DND-41 (cell line): ENCODE results near the gene TMEM207.

Experiments used
- ATAC-seq: fragments of 200-7000 bp; cut with Tn5 transposase; 3 replicates; pipeline ENCODE4 v1.9.1; 2021; ENCODE audit warnings: low read depth; ENCODE audit not compliant: insufficient read depth
- DNase-seq: peaks from one replicate; pipeline ENCODE4 v3.0.0-alpha.2; 2020
- H2AFZ ChIP-seq: 2 replicates; pipeline ENCODE4 v1.6.0; 2012; ENCODE audit warnings: low read depth, low read length
- H3K27ac ChIP-seq: 2 replicates; pipeline ENCODE4 v1.5.1; 2012; ENCODE audit warnings: low read length, inconsistent platforms
- H3K27me3 ChIP-seq: fragments of 200-600 bp; sonication (generic); 2 replicates; pipeline ENCODE4 v1.6.0; 2012; ENCODE audit warnings: low read length, mild to moderate bottlenecking, inconsistent platforms; ENCODE audit not compliant: insufficient read depth, poor library complexity
- H3K36me3 ChIP-seq: 2 replicates; pipeline ENCODE4 v1.5.1; 2012; ENCODE audit warnings: low read length, inconsistent platforms; ENCODE audit not compliant: insufficient read depth
- H3K4me1 ChIP-seq: 2 replicates; pipeline ENCODE4 v1.5.1; 2012; ENCODE audit warnings: mild to moderate bottlenecking, low read length; ENCODE audit not compliant: insufficient read depth
- H3K4me2 ChIP-seq: 2 replicates; pipeline ENCODE4 v1.6.0; 2012; ENCODE audit warnings: mild to moderate bottlenecking, moderate library complexity, low read length, inconsistent platforms; ENCODE audit not compliant: insufficient read depth
- H3K4me3 ChIP-seq, 2 experiments: fragments of 200-600 bp in 1 of 2; shearing (Covaris generic) in 1 of 2; 2 replicates each; pipeline ENCODE4 v1.5.1; 2012 to 2016; ENCODE audit warnings: inconsistent platforms in 2 of 2, low read length in 2 of 2, mild to moderate bottlenecking in 2 of 2, low read depth in 1 of 2, moderate library complexity in 1 of 2
- H3K79me2 ChIP-seq: 2 replicates; pipeline ENCODE4 v1.6.0; 2012; ENCODE audit warnings: low read length, inconsistent platforms; ENCODE audit not compliant: insufficient read depth
- H3K9ac ChIP-seq: 2 replicates; pipeline ENCODE4 v1.6.0; 2012; ENCODE audit warnings: low read depth, mild to moderate bottlenecking, inconsistent platforms, low read length, moderate library complexity
- H3K9me3 ChIP-seq: 2 replicates; pipeline ENCODE4 v1.5.1; 2012; ENCODE audit warnings: low read length, moderate library complexity, mild to moderate bottlenecking, inconsistent platforms; ENCODE audit not compliant: insufficient read depth, severe bottlenecking
- H4K20me1 ChIP-seq: 2 replicates; pipeline ENCODE4 v1.6.0; 2012; ENCODE audit warnings: low read length; ENCODE audit not compliant: insufficient read depth
- CTCF ChIP-seq: IDR thresholded peaks from 2 replicates; pipeline ENCODE4 v1.5.1; 2012; ENCODE audit warnings: borderline replicate concordance, low read length, moderate library complexity, mild to moderate bottlenecking; ENCODE audit not compliant: poor library complexity, severe bottlenecking; ENCODE audit errors: extremely low read depth
- EZH2 ChIP-seq: IDR thresholded peaks from 3 replicates; pipeline ENCODE4 v1.6.1; 2012; ENCODE audit warnings: borderline replicate concordance, low read depth, mild to moderate bottlenecking, moderate library complexity, low read length, inconsistent platforms; ENCODE audit not compliant: severe bottlenecking

TMEM207 gene

DNA sequence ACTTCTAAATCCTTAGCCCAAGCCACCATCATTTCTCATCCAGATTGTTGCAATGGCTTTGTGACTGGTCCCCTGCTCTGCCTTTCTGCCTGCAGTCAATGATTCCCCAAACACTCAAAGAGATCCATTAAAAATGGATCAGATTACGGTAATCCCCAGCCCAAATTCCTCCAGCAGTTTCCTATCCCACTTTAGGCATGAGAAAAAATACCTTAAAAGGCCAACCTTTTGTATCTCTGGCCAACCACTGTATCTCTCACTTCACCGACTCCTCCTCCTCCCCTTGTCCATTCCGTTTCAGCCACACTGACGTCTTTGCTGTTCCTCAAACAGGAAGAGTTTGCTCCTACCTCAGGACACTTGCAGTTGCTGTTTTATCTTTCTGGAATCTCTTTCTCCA lies 43.3 kb upstream of the TMEM207 start:
- Histone ChIP-seq H3K9me3 (no peaks in the 10 kb centered on the region), H4K20me1 (no peaks in the 10 kb centered on the region), H3K79me2 (no peaks in the 10 kb centered on the region), H3K4me2 (no peak overlapping the region), H2AFZ (no peak overlapping the region), H3K4me3 (no peak overlapping the region), H3K9ac (no peak overlapping the region), H3K36me3 (no peaks in the 10 kb centered on the region), H3K4me1 (no peaks in the 10 kb centered on the region), H3K27me3 (no peaks in the 10 kb centered on the region), H3K27ac (no peak overlapping the region)
- TF ChIP-seq EZH2 (no peak), CTCF (no peak)
- DNase-seq: no peak
- no peak for ATAC-seq

DNA sequence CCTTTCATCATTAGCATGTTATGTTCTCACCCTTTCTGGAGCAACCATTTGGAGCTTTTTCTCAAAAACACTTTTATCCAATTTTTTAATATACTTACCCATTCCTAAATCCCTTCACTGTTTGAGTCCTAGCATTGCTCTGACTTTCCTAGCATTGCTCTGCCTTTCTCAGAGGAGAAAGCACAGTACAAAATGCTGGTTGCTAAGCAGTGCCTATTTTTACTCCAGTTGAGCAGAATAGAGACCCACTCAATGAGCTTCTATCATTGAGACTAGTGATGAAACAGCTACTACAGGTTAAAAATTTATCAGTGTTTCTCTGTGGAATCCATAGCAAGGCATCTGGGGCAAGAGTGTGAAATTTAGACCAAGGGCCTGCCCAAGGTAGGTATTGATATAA lies 42.4 kb upstream of the TMEM207 start:
- Histone ChIP-seq H3K79me2 (no peaks in the 10 kb centered on the region), H3K4me2 (no peak overlapping the region), H3K9me3 (no peaks in the 10 kb centered on the region), H3K27ac (no peak overlapping the region), H2AFZ (no peak overlapping the region), H3K27me3 (no peaks in the 10 kb centered on the region), H4K20me1 (no peaks in the 10 kb centered on the region), H3K9ac (no peak overlapping the region), H3K4me1 (peaks cover 6% of the 10 kb centered on the region), H3K36me3 (no peaks in the 10 kb centered on the region), H3K4me3 (no peak overlapping the region)
- ATAC-seq (no peak), DNase-seq (no peak)
- TF ChIP-seq EZH2: no peak
- no peak for TF ChIP-seq CTCF

GRCh38 chr3:190491533-190492054 lies 41.9 kb upstream of the TMEM207 start:
- Histone ChIP-seq H3K9me3 (no peaks in the 10 kb centered on the region), H3K4me3 (no peak overlapping the region), H4K20me1 (no peaks in the 10 kb centered on the region), H3K36me3 (no peaks in the 10 kb centered on the region), H2AFZ (no peak overlapping the region), H3K9ac (no peak overlapping the region), H3K27ac (no peak overlapping the region), H3K4me2 (no peak overlapping the region), H3K27me3 (no peaks in the 10 kb centered on the region), H3K4me1 (peaks cover 12% of the 10 kb centered on the region), H3K79me2 (no peaks in the 10 kb centered on the region)
- ATAC-seq: no peak
- TF ChIP-seq CTCF (no peak), EZH2 (no peak)
- no peak for DNase-seq
